Measurements from ENCODE around the gene PEAK1. TPM values are rescaled to one million over a fixed set of nuclear protein-coding genes. Genes with fewer than 3 reads are reported as not detected.

PEAK1 gene
- total RNA-seq, 4 donors from 2014 or later, result 51.1 to 82.2 (median 58.1) TPM

DNA sequence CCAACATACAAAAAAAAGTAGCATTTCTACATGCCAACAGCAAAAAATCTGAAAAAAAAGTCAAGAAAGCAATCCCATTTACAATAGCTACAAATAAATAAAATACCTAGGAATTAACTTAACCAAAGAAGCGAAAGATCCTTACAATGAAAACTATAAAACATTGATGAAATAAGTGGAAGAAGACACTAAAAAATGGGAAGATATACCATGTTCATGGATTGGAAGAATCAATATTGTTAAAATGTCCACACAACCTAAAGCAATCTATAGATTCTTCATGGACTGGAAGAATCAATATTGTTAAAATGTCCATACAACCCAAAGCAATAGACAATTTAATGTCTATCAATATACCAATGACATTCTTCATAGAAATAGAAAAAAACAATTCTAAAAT is 21.0 kb downstream of the PEAK1 start:
- intact Hi-C loops (cut with DNase I; ENCODE audit: low total_unique reads) (no loop called here), in situ Hi-C loops (cut with MboI; ENCODE audit: low pct_ligation_motif_present in 1 of 4, low pct_unique_long_range_greater_than_20kb in 1 of 4, low sequenced_read_pairs in 3 of 4) (no loop called here)
- Histone ChIP-seq H3K27me3 (no peaks in the 10 kb centered on the region), H3K4me1 (peaks cover 0 to 6% (median 2%) of the 10 kb centered on the region in 4 donors), H3K36me3 (no peaks in the 10 kb centered on the region), H3K4me3 (no peak overlapping the region), H3K9me3 (peaks cover 30 to 31% of the 10 kb centered on the region in 2 donors), H3K27ac (no peak overlapping the region)
- WGBS, 2 donors (ENCODE audit: low coverage in 1 of 2), result 100% methylated on average over 1 of the region's 1 CpG
- no peak for TF ChIP-seq POLR2AphosphoS5 (IDR thresholded peaks at IDR 0.05)
- TF ChIP-seq, protein P1, sequence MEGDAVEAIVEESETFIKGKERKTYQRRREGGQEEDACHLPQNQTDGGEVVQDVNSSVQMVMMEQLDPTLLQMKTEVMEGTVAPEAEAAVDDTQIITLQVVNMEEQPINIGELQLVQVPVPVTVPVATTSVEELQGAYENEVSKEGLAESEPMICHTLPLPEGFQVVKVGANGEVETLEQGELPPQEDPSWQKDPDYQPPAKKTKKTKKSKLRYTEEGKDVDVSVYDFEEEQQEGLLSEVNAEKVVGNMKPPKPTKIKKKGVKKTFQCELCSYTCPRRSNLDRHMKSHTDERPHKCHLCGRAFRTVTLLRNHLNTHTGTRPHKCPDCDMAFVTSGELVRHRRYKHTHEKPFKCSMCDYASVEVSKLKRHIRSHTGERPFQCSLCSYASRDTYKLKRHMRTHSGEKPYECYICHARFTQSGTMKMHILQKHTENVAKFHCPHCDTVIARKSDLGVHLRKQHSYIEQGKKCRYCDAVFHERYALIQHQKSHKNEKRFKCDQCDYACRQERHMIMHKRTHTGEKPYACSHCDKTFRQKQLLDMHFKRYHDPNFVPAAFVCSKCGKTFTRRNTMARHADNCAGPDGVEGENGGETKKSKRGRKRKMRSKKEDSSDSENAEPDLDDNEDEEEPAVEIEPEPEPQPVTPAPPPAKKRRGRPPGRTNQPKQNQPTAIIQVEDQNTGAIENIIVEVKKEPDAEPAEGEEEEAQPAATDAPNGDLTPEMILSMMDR (IDR thresholded peaks at IDR 0.05), result no peak
- TF ChIP-seq POLR2A (IDR thresholded peaks at IDR 0.05), result no peak
- TF ChIP-seq EP300 (IDR thresholded peaks at IDR 0.05; ENCODE audit: low read depth), result no peak
- no peak for DNase-seq

DNA sequence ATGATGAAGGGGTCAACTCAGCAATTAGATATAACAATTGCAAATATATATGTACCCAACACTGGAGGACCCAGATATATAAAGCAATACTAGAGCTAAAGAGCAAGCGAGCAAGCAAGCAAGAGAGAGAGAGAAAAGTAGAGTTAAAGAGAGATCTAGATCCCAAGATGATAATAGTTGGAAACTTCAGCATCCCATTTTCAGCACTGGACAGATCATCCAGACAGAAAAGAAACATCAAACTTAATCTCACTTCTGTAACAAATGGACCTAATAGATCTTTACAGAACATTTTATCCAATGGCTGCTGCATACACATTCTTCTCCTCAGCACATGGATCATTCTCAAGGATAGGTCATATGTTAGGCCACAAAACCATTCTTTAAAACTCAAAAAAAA is 23.2 kb downstream of the PEAK1 start:
- Histone ChIP-seq H3K9me3 (peaks cover 30 to 31% of the 10 kb centered on the region in 2 donors), H3K4me3 (no peak overlapping the region), H3K27ac (no peak overlapping the region), H3K4me1 (peaks cover 0 to 4% (median 0%) of the 10 kb centered on the region in 4 donors), H3K27me3 (no peaks in the 10 kb centered on the region), H3K36me3 (no peaks in the 10 kb centered on the region)
- no peak for TF ChIP-seq POLR2A (IDR thresholded peaks at IDR 0.05)
- TF ChIP-seq EP300 (IDR thresholded peaks at IDR 0.05; ENCODE audit: low read depth), result no peak
- no peak for TF ChIP-seq POLR2AphosphoS5 (IDR thresholded peaks at IDR 0.05)
- TF ChIP-seq, protein P1 (IDR thresholded peaks at IDR 0.05), result no peak
- no peak for DNase-seq
- WGBS, 2 donors (ENCODE audit: low coverage in 1 of 2), result 89 to 100% methylated on average over 1 of the region's 1 CpG
- intact Hi-C loops (cut with DNase I; ENCODE audit: low total_unique reads), result no loop called here
- in situ Hi-C loops (cut with MboI; ENCODE audit: low pct_ligation_motif_present in 1 of 4, low pct_unique_long_range_greater_than_20kb in 1 of 4, low sequenced_read_pairs in 3 of 4), result no loop called here

DNA sequence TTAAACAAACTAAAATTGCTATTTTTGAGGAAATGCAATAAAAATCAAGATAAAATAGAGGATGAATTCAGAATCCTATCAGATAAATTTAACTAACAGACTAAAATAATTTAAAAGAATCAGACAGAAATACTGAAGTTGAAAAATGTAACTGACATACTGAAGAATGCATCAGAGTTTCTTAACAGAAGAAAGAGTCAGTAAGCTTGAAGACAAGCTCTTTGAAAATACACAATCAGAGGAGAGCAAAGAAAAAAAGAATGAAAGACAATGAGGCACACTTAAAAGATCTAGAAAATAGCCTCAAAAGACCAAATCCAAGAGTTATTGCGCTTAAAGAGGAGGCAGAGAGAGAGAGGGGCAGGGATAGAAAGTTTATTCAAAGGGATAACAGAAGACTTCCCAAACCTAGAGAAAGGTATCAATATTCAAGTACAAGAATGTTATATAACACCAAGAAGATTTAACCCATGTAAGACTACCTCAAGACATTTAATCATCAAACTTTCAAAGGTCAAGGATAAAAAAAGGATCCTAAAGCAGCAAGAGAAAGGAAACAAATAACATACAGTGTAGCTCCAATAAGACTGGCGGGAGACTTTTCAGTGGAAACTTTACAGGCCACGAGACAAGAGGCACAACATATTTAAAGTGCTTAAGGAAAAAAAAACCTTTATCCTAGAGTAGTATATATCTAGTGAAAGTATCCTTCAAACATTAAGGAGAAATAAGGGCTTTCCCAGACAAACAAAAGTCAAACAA is 24.7 kb downstream of the PEAK1 start:
- 94 to 95% methylated on average over 3 of the region's 3 CpGs for WGBS, 2 donors (ENCODE audit: low coverage in 1 of 2)
- no peaks in the 10 kb centered on the region for H3K36me3 ChIP-seq
- no peak overlapping the region for H3K4me3 ChIP-seq
- no peak overlapping the region for H3K27ac ChIP-seq
- no peaks in the 10 kb centered on the region for H3K27me3 ChIP-seq
- DNase-seq, result no peak
- in situ Hi-C loops (cut with MboI; ENCODE audit: low pct_ligation_motif_present in 1 of 4, low pct_unique_long_range_greater_than_20kb in 1 of 4, low sequenced_read_pairs in 3 of 4), result no loop called here
- TF ChIP-seq POLR2AphosphoS5 (IDR thresholded peaks at IDR 0.05), result no peak
- TF ChIP-seq EP300 (IDR thresholded peaks at IDR 0.05; ENCODE audit: low read depth), result no peak
- TF ChIP-seq POLR2A (IDR thresholded peaks at IDR 0.05), result no peak
- TF ChIP-seq, protein P1 (IDR thresholded peaks at IDR 0.05), result no peak
- peaks cover 0 to 13% (median 3%) of the 10 kb centered on the region in 4 donors for H3K4me1 ChIP-seq
- intact Hi-C loops (cut with DNase I; ENCODE audit: low total_unique reads), result no loop called here
- H3K9me3 ChIP-seq, result peaks cover 29 to 30% of the 10 kb centered on the region in 2 donors

DNA sequence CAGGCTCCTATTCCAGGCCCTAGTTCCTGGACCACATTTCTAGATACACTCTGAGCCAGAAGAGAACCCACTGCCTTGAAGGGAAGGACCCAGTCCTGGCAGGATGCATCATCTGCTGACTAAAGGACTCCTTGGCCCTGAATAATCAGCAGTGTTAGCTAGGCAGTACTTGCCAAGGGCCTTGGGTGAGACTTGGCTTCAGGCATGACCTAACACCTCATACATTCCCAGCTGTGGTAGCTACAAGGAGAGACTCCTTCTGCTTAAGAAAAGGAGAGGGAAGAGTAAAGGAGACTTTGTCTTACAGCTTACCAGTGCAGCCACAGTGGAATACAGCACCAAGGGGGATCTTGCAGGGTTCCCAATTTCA is 26.4 kb downstream of the PEAK1 start:
- Histone ChIP-seq H3K27me3 (no peaks in the 10 kb centered on the region), H3K4me3 (no peak overlapping the region), H3K36me3 (no peaks in the 10 kb centered on the region), H3K4me1 (peaks cover 0 to 22% (median 6%) of the 10 kb centered on the region in 4 donors), H3K9me3 (peaks cover 12 to 16% of the 10 kb centered on the region in 2 donors), H3K27ac (no peak overlapping the region)
- intact Hi-C loops (cut with DNase I; ENCODE audit: low total_unique reads) (no loop called here), in situ Hi-C loops (cut with MboI; ENCODE audit: low pct_ligation_motif_present in 1 of 4, low pct_unique_long_range_greater_than_20kb in 1 of 4, low sequenced_read_pairs in 3 of 4) (no loop called here)
- no peak for TF ChIP-seq EP300 (IDR thresholded peaks at IDR 0.05; ENCODE audit: low read depth)
- no peak for TF ChIP-seq POLR2A (IDR thresholded peaks at IDR 0.05)
- TF ChIP-seq, protein P1 (IDR thresholded peaks at IDR 0.05), result no peak
- TF ChIP-seq POLR2AphosphoS5 (IDR thresholded peaks at IDR 0.05), result no peak
- DNase-seq, result no peak
